HepG2 (cell line): ENCODE results near the gene RPS19BP1. TPM values are rescaled to one million over a fixed set of nuclear protein-coding genes. Genes with fewer than 3 reads are reported as not detected.
A peak's percentile ranks its signal among the peaks of the same experiment; 100 is the strongest.

ENCODE experiments used
- AGO1 ChIP-seq: fragments of 200-400 bp; formaldehyde crosslinking; IDR thresholded peaks from 2 replicates; pipeline ENCODE4 v1.6.1; 2017; ENCODE audit warnings: mild to moderate bottlenecking, low read depth, low read length, moderate library complexity; ENCODE audit not compliant: poor library complexity, severe bottlenecking
- ARID3A ChIP-seq: IDR thresholded peaks from 2 replicates; pipeline ENCODE4 v1.6.1; 2012; ENCODE audit warnings: low read depth, low read length, improper control_type of control experiment
- ARNTL ChIP-seq: sonication (generic); formaldehyde crosslinking; IDR thresholded peaks from 2 replicates; pipeline ENCODE4 v1.4.0; 2020; ENCODE audit warnings: mild to moderate bottlenecking, missing genetic modification reagents
- BCL6 ChIP-seq: IDR thresholded peaks from 2 replicates; pipeline ENCODE4 v1.6.1; 2016; ENCODE audit warnings: missing genetic modification reagents, missing compliant biosample characterization
- BCLAF1 ChIP-seq: fragments of 450-650 bp; IDR thresholded peaks from 2 replicates; pipeline ENCODE4 v1.6.1; 2017; ENCODE audit warnings: mild to moderate bottlenecking
- BRCA1 ChIP-seq: sonication (generic); formaldehyde crosslinking; IDR thresholded peaks from 2 replicates; pipeline ENCODE4 v1.4.0; 2020; ENCODE audit warnings: missing genetic modification reagents
- CEBPG ChIP-seq: IDR thresholded peaks from 2 replicates; pipeline ENCODE4 v1.6.1; 2016
- KDM1A ChIP-seq: IDR thresholded peaks from 2 replicates; pipeline ENCODE4 v1.6.1; 2016; ENCODE audit warnings: missing compliant biosample characterization
- KDM5B ChIP-seq: sonication (generic); formaldehyde crosslinking; IDR thresholded peaks from 2 replicates; pipeline ENCODE4 v1.4.0; 2020; ENCODE audit warnings: missing genetic modification reagents, mild to moderate bottlenecking, borderline replicate concordance
- MED13 ChIP-seq: sonication (generic); formaldehyde crosslinking; IDR thresholded peaks from 2 replicates; pipeline ENCODE4 v1.5.0; 2020; ENCODE audit warnings: missing genetic modification reagents
- MED8 ChIP-seq: sonication (generic); formaldehyde crosslinking; IDR thresholded peaks from 2 replicates; pipeline ENCODE4 v1.8.1; 2023; ENCODE audit warnings: mild to moderate bottlenecking, missing genetic modification reagents; ENCODE audit not compliant: insufficient replicate concordance
- RBFOX2 ChIP-seq: fragments of 200-400 bp; formaldehyde crosslinking; IDR thresholded peaks from 2 replicates; pipeline ENCODE4 v1.6.1; 2017; ENCODE audit warnings: low read depth, mild to moderate bottlenecking, low read length
- RCOR2 ChIP-seq: IDR thresholded peaks from 2 replicates; pipeline ENCODE4 v1.6.1; 2016; ENCODE audit warnings: missing biosample characterization, missing genetic modification reagents
- SIX4 ChIP-seq: sonication (generic); formaldehyde crosslinking; IDR thresholded peaks from 2 replicates; pipeline ENCODE4 v1.4.0; 2020; ENCODE audit warnings: missing genetic modification reagents
- SMYD3 ChIP-seq: sonication (generic); formaldehyde crosslinking; IDR thresholded peaks from 2 replicates; pipeline ENCODE4 v1.8.1; 2023; ENCODE audit warnings: mild to moderate bottlenecking, missing genetic modification reagents
- TGIF2 ChIP-seq: IDR thresholded peaks from 2 replicates; pipeline ENCODE4 v1.6.1; 2016; ENCODE audit warnings: control low read depth, missing compliant biosample characterization
- ZBTB21 ChIP-seq: sonication (generic); formaldehyde crosslinking; IDR thresholded peaks from 2 replicates; pipeline ENCODE4 v1.4.0; 2020; ENCODE audit warnings: missing genetic modification reagents
- ZC3H13 ChIP-seq: sonication (generic); formaldehyde crosslinking; IDR thresholded peaks from 2 replicates; pipeline ENCODE4 v1.8.1; 2023; ENCODE audit warnings: mild to moderate bottlenecking, missing genetic modification reagents, moderate library complexity
- ZNF205 ChIP-seq: IDR thresholded peaks from 2 replicates; pipeline ENCODE4 v1.6.1; 2018; ENCODE audit warnings: missing biosample characterization, missing genetic modification reagents
- ZNF282 ChIP-seq: fragments of 450-650 bp; IDR thresholded peaks from 2 replicates; pipeline ENCODE4 v1.6.1; 2018; ENCODE audit not compliant: partially characterized antibody
- ZNF317 ChIP-seq: sonication (generic); formaldehyde crosslinking; IDR thresholded peaks from 2 replicates; pipeline ENCODE4 v1.5.0; 2020; ENCODE audit warnings: mild to moderate bottlenecking, missing genetic modification reagents
- ZNF572 ChIP-seq: sonication (generic); formaldehyde crosslinking; IDR thresholded peaks from 2 replicates; pipeline ENCODE4 v1.5.1; 2020; ENCODE audit warnings: mild to moderate bottlenecking, missing genetic modification reagents
- ZNF576 ChIP-seq: sonication (generic); formaldehyde crosslinking; IDR thresholded peaks from 2 replicates; pipeline ENCODE4 v1.4.0; 2020; ENCODE audit warnings: mild to moderate bottlenecking, missing genetic modification reagents
- ZNF616 ChIP-seq: sonication (generic); formaldehyde crosslinking; IDR thresholded peaks from 2 replicates; pipeline ENCODE4 v1.5.0; 2020; ENCODE audit warnings: low read depth, mild to moderate bottlenecking, missing genetic modification reagents
- ZNF691 ChIP-seq: sonication (generic); formaldehyde crosslinking; IDR thresholded peaks from 2 replicates; pipeline ENCODE4 v1.4.0; 2020; ENCODE audit warnings: missing genetic modification reagents, low read depth, mild to moderate bottlenecking, borderline replicate concordance
- ZNF737 ChIP-seq: sonication (generic); formaldehyde crosslinking; IDR thresholded peaks from 2 replicates; pipeline ENCODE4 v1.5.0; 2020; ENCODE audit warnings: missing genetic modification reagents, mild to moderate bottlenecking, borderline replicate concordance
- ZSCAN22 ChIP-seq: sonication (generic); formaldehyde crosslinking; IDR thresholded peaks from 2 replicates; pipeline ENCODE4 v1.4.0; 2020; ENCODE audit warnings: mild to moderate bottlenecking, missing genetic modification reagents
- polyA plus RNA-seq, 8 experiments: library from polyadenylated mRNA; depleted of rRNA in 3 of 8; stranded (reverse) in 7 of 8; unstranded in 1 of 8; fragments of >200 nt; fragmentation: Illumina TruSeq in 4 of 8; extraction: Trizol in 4 of 8; gene quantifications; 2 replicates each; pipeline versions ENCODE4 v1.2.1 to v1.2.3, GENCODE V29; 2011 to 2016; ENCODE audit warnings: low read depth in 4 of 8, missing spikeins in 1 of 8, mixed read lengths in 1 of 8; ENCODE audit not compliant: insufficient read depth in 1 of 8
- total RNA-seq, 5 experiments: library from RNA; depleted of rRNA; stranded (reverse); fragments of >200 nt; fragmentation: Illumina TruSeq; extraction: Trizol; gene quantifications; 2 replicates each; pipeline ENCODE4 v1.2.3, GENCODE V29; 2016; ENCODE audit warnings: low read depth in 1 of 5

Gene RPS19BP1
- total and polyA plus RNA-seq, 2 of the 13 experiments (the other 11 are each of a cell fraction or from before 2014, with no cell fraction given): 44.3 to 81.3 TPM

- TF ChIP-seq RCOR2 (CRISPR knock-in tag) (no peak), ZNF317 (CRISPR knock-in tag) (peak; percentile 39; the same call in 1 of the 2 replicates), BCL6 (CRISPR knock-in tag) (peak; percentile 49), ZC3H13 (CRISPR knock-in tag) (peak; percentile 69; the same call in 1 of the 2 replicates), KDM1A (CRISPR knock-in tag) (no peak), ARNTL (CRISPR knock-in tag) (no peak), KDM5B (no peak), SIX4 (CRISPR knock-in tag) (no peak), ZNF576 (CRISPR knock-in tag) (no peak), BRCA1 (no peak), AGO1 (no peak), ZNF282 (no peak), RBFOX2 (no peak), ZNF205 (CRISPR knock-in tag) (no peak), TGIF2 (peak; percentile 66; the same call in 1 of the 2 replicates), SMYD3 (CRISPR knock-in tag) (no peak), MED8 (no peak), ZNF691 (CRISPR knock-in tag) (no peak), MED13 (CRISPR knock-in tag) (no peak), ZNF737 (CRISPR knock-in tag) (no peak; the same call in 1 of the 2 replicates), ARID3A (no peak), ZBTB21 (CRISPR knock-in tag) (no peak), CEBPG (CRISPR knock-in tag) (peak; percentile 69), ZNF572 (CRISPR knock-in tag) (0 out of 2 replicates have a peak, but pooled peaks have one; percentile 59), BCLAF1 (no peak), ZSCAN22 (CRISPR knock-in tag) (no peak), ZNF616 (no peak)
Measured at GRCh38 chr22:39527481-39527961, 5.0 kb downstream of the RPS19BP1 start (continued).
